K562 (cell line): Measurements from ENCODE around the gene NFIB. TPM values are rescaled to one million over a fixed set of nuclear protein-coding genes. Genes with fewer than 3 reads are reported as not detected.

Experiments used
- ATAC-seq: fragments of 200-7000 bp; cut with Tn5 transposase; 3 replicates; pipeline ENCODE4 v1.9.1; 2020; ENCODE audit warnings: moderate library complexity
- BruUV-seq: library from RNA; stranded (reverse); fragments of 400-500 nt; replicated peaks from 2 replicates; lab custom pipeline; 2021; lab: Mats Ljungman, UMichigan
- CTCF ChIA-PET: fragments of 300-600 bp; formaldehyde crosslinking; extraction: SDS; loops from one replicate; lab custom pipeline; 2021; ENCODE audit warnings: low intra/inter-chr PET ratio; lab: Yijun Ruan, JAX
- POLR2A ChIA-PET: fragments of 300-600, 350-650 bp; sonication (Branson Sonifier 250); formaldehyde crosslinking; extraction: SDS; loops from one replicate; lab custom pipeline; 2021; ENCODE audit warnings: antibody characterized with exemption, inconsistent platforms; lab: Yijun Ruan, JAX
- DNase-seq, 4 experiments: peaks; one replicate each; pipeline versions ENCODE4 v3.0.0 to v3.0.0-alpha.2; 2011 to 2018; ENCODE audit warnings: low spot score in 3 of 4, mixed read lengths in 3 of 4; ENCODE audit errors: extremely low read depth in 1 of 4
- FAIRE-seq: peaks from 2 replicates; lab custom pipeline; 2011; peaks lifted over from hg19 to GRCh38; lab: Jason Lieb, UNC
- H2AFZ ChIP-seq: 2 replicates; pipeline ENCODE4 v1.6.0; 2011; ENCODE audit warnings: low read depth, low read length, control low read depth, inconsistent platforms
- H3K27ac ChIP-seq: fragments of 200-600 bp; 3 replicates; pipeline ENCODE4 v1.8.0; 2011; ENCODE audit warnings: low read depth, mild to moderate bottlenecking, control low read depth, inconsistent platforms, low read length, moderate library complexity, mixed read lengths; ENCODE audit errors: extremely low read depth
- H3K27me3 ChIP-seq, 2 experiments: fragments of 300-600 bp in 1 of 2; 2 replicates in 1 of 2; 3 replicates in 1 of 2; pipeline versions ENCODE4 v1.6.0 to v1.8.0; 2011; ENCODE audit warnings: inconsistent platforms in 2 of 2, low read length in 2 of 2, mild to moderate bottlenecking in 1 of 2, mixed read lengths in 1 of 2, moderate library complexity in 1 of 2; ENCODE audit not compliant: control insufficient read depth in 2 of 2, insufficient read depth in 2 of 2
- H3K36me3 ChIP-seq: fragments of 300-600 bp; 3 replicates; pipeline ENCODE4 v1.8.0; 2011; ENCODE audit warnings: mild to moderate bottlenecking, low read length, inconsistent platforms; ENCODE audit not compliant: control insufficient read depth, insufficient read depth
- H3K4me1 ChIP-seq, 2 experiments: fragments of 200-600 bp in 1 of 2; replicated peaks in 1 of 2; 2 replicates in 1 of 2; 3 replicates in 1 of 2; pipeline versions ENCODE4 v1.5.1 to v1.8.0; 2011; ENCODE audit warnings: inconsistent platforms in 2 of 2, low read length in 2 of 2, mild to moderate bottlenecking in 1 of 2, mixed read lengths in 1 of 2, moderate library complexity in 1 of 2; ENCODE audit not compliant: control insufficient read depth in 2 of 2, insufficient read depth in 2 of 2
- H3K4me2 ChIP-seq: 2 replicates; pipeline ENCODE4 v1.6.1; 2011; ENCODE audit warnings: low read length, control low read depth, inconsistent platforms, mixed read lengths; ENCODE audit not compliant: insufficient read depth
- H3K4me3 ChIP-seq: fragments of 200-600 bp; sonication (generic), shearing (Covaris generic); 2 replicates; pipeline ENCODE4 v1.5.1; 2016; ENCODE audit warnings: control low read depth, inconsistent platforms
- H3K79me2 ChIP-seq: fragments of 200-600 bp; 3 replicates; pipeline ENCODE4 v1.8.0; 2011; ENCODE audit warnings: low read length, inconsistent platforms; ENCODE audit not compliant: control insufficient read depth, insufficient read depth
- H3K9ac ChIP-seq, 2 experiments: 2 replicates each; pipeline versions ENCODE4 v1.6.0 to v1.6.1; 2011; ENCODE audit warnings: low read depth in 2 of 2, low read length in 2 of 2, control low read depth in 1 of 2, inconsistent platforms in 1 of 2, mild to moderate bottlenecking in 1 of 2, mixed read lengths in 1 of 2; ENCODE audit not compliant: insufficient read depth in 1 of 2
- H3K9me1 ChIP-seq: one replicate; pipeline ENCODE4 v1.6.0; 2011; ENCODE audit warnings: inconsistent platforms, mild to moderate bottlenecking, low read length, moderate library complexity; ENCODE audit not compliant: control insufficient read depth, insufficient read depth
- H3K9me3 ChIP-seq: replicated peaks from 2 replicates; pipeline ENCODE4 v1.5.1; 2011; ENCODE audit warnings: low read depth, low read length, inconsistent platforms; ENCODE audit not compliant: control insufficient read depth, insufficient read depth
- H4K20me1 ChIP-seq: replicated peaks from 2 replicates; pipeline ENCODE4 v1.6.1; 2011; ENCODE audit warnings: low read length, inconsistent platforms, mixed read lengths; ENCODE audit not compliant: control insufficient read depth, insufficient read depth
- ATF7 ChIP-seq: fragments of 450-650 bp; IDR thresholded peaks from 2 replicates; pipeline ENCODE4 v1.7.1; 2014; ENCODE audit warnings: mild to moderate bottlenecking, moderate library complexity
- RFX1 ChIP-seq: fragments of 450-650 bp; IDR thresholded peaks from 2 replicates; pipeline ENCODE4 v1.6.1; 2016; ENCODE audit warnings: mild to moderate bottlenecking, moderate library complexity
- SMAD4 ChIP-seq: fragments of 250-450 bp; sonication (Bioruptor Pico); conservative IDR thresholded peaks from 2 replicates; pipeline ENCODE4 v1.8.0; 2021; ENCODE audit warnings: inconsistent platforms, mild to moderate bottlenecking, moderate library complexity
- WGBS: fragments of 100-300 bp; shearing (Covaris generic); methylation state at CpG from one replicate; pipeline ENCODE4 v1.1.6; 2016; ENCODE audit warnings: low coverage, mixed read lengths; ENCODE audit not compliant: insufficient coverage; ENCODE audit errors: missing lambda C conversion rate; 5-methylcytosine and 5-hydroxymethylcytosine counted together
- in situ Hi-C: fragments of 300-500 bp; cut with MboI; formaldehyde crosslinking; loops from 4 replicates; pipeline ENCODE4 v1.15.0; 2018; ENCODE audit warnings: inconsistent platforms, mixed read lengths
- intact Hi-C: fragments of 100-400 bp; cut with micrococcal nuclease; formaldehyde crosslinking; loops from 2 replicates; pipeline ENCODE4 v1.14.2; 2022
- polyA plus RNA-seq, 8 experiments: library from polyadenylated mRNA; depleted of rRNA in 4 of 8; stranded (reverse) in 5 of 8; unstranded in 3 of 8; fragments of >200 nt; fragmentation: Nextera tagmentation in 2 of 8; fragmentation: Illumina TruSeq in 1 of 8; extraction: Ambion mirVana in 2 of 8; extraction: Trizol in 1 of 8; gene quantifications; 2 replicates each; pipeline versions ENCODE4 v1.2.1 to v1.2.3, GENCODE V29; 2011 to 2014; ENCODE audit warnings: inconsistent platforms in 1 of 8, missing spikeins in 1 of 8
- total RNA-seq, 7 experiments: library from RNA; depleted of rRNA in 6 of 7; stranded (reverse); fragments of >200 nt in 6 of 7; fragmentation: Illumina TruSeq in 2 of 7; extraction: Trizol in 2 of 7; gene quantifications; 2 replicates each; pipeline versions ENCODE4 v1.2.1 to v1.2.3, GENCODE V29; 2011 to 2021; ENCODE audit warnings: low replicate concordance in 1 of 7
- TF ChIP-seq, protein P1 (sequence below), 2 experiments: IDR thresholded peaks; 2 replicates each; pipeline ENCODE4 v1.6.1; 2011; ENCODE audit warnings: borderline replicate concordance in 1 of 2, control low read depth in 1 of 2, low read depth in 1 of 2, low read length in 1 of 2, mild to moderate bottlenecking in 1 of 2, mixed read lengths in 1 of 2, moderate library complexity in 1 of 2; ENCODE audit not compliant: insufficient read depth in 1 of 2, insufficient read length in 1 of 2, poor library complexity in 1 of 2, severe bottlenecking in 1 of 2; ENCODE audit errors: extremely low read depth in 1 of 2
- TF ChIP-seq, protein P2 (sequence below): fragments of 450-650 bp; IDR thresholded peaks from 2 replicates; pipeline ENCODE4 v1.6.1; 2017; ENCODE audit warnings: antibody characterized with exemption, mild to moderate bottlenecking
- TF ChIP-seq, protein P3 (sequence below): fragments of 200-800 bp; sonication (Bioruptor generic); IDR thresholded peaks from 2 replicates; pipeline ENCODE4 v1.6.1; 2017; ENCODE audit warnings: missing genetic modification characterization, missing compliant biosample characterization

The NFIB gene
- total and polyA plus RNA-seq, 9 of the 15 experiments (the other 6 are each of a cell fraction or from before 2014, with no cell fraction given), result 1.2 to 3.3 (median 1.9) TPM

DNA sequence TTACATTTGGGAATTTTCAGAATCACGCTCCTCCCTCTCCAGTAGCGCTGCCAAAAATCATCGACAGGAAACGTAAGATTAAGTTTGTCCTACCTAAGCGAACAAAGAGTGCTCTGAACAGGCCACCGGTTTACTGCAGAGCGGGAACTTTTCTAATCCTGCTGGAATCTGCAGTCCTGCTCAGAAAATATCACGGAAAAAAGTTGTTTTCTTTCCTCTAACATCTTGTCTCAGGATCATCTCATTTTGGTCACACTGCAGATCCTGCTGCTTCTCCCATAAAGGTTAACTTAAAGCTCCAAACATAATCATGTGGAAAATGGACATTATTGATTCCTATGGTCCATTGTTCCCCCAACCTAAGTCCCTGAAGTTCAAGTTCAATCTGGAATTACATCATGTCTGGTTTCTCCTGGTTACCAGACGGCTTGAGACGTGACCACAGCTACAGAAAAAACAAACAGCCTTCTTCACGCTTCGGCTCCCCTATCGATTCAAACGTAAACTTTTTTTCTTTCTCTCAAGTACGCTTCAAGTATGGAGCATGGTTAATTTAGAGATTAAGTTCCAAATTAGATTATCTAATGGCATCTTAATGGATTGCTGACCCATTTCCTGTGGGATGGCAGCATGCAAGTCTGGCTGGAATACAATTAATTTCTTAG is 217.6 kb downstream of the NFIB start:
- Histone ChIP-seq H3K27ac (no peak overlapping the region), H3K27me3 (no peaks in the 10 kb centered on the region), H3K36me3 (no peaks in the 10 kb centered on the region), H3K4me1 (no peaks in the 10 kb centered on the region), H3K9ac (no peak overlapping the region), H3K4me3 (no peak overlapping the region), H3K9me3 (no peaks in the 10 kb centered on the region), H3K9me1 (no peaks in the 10 kb centered on the region), H4K20me1 (no peaks in the 10 kb centered on the region), H3K79me2 (no peaks in the 10 kb centered on the region), H3K4me2 (no peak overlapping the region), H2AFZ (peak overlapping the region; percentile 26)
- intact Hi-C loops, result no loop called here
- DNase-seq (no peak), FAIRE-seq (no peak), ATAC-seq (no peak)
- TF ChIP-seq SMAD4 (CRISPR knock-in tag) (peak; percentile 63; the same call in 1 of the 2 replicates), ATF7 (0 out of 2 replicates have a peak, but pooled peaks have one; percentile 14), RFX1 (peak; percentile 26; the same call in 1 of the 2 replicates)
- TF ChIP-seq, protein P1, sequence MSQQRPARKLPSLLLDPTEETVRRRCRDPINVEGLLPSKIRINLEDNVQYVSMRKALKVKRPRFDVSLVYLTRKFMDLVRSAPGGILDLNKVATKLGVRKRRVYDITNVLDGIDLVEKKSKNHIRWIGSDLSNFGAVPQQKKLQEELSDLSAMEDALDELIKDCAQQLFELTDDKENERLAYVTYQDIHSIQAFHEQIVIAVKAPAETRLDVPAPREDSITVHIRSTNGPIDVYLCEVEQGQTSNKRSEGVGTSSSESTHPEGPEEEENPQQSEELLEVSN (IDR thresholded peaks at IDR 0.05; ENCODE audit: borderline replicate concordance in 1 of 2, extremely low read depth in 1 of 2, insufficient read depth in 1 of 2, insufficient read length in 1 of 2, low read depth in 1 of 2, low read length in 1 of 2, poor library complexity in 1 of 2, severe bottlenecking in 1 of 2), result no peak
- TF ChIP-seq, protein P2, sequence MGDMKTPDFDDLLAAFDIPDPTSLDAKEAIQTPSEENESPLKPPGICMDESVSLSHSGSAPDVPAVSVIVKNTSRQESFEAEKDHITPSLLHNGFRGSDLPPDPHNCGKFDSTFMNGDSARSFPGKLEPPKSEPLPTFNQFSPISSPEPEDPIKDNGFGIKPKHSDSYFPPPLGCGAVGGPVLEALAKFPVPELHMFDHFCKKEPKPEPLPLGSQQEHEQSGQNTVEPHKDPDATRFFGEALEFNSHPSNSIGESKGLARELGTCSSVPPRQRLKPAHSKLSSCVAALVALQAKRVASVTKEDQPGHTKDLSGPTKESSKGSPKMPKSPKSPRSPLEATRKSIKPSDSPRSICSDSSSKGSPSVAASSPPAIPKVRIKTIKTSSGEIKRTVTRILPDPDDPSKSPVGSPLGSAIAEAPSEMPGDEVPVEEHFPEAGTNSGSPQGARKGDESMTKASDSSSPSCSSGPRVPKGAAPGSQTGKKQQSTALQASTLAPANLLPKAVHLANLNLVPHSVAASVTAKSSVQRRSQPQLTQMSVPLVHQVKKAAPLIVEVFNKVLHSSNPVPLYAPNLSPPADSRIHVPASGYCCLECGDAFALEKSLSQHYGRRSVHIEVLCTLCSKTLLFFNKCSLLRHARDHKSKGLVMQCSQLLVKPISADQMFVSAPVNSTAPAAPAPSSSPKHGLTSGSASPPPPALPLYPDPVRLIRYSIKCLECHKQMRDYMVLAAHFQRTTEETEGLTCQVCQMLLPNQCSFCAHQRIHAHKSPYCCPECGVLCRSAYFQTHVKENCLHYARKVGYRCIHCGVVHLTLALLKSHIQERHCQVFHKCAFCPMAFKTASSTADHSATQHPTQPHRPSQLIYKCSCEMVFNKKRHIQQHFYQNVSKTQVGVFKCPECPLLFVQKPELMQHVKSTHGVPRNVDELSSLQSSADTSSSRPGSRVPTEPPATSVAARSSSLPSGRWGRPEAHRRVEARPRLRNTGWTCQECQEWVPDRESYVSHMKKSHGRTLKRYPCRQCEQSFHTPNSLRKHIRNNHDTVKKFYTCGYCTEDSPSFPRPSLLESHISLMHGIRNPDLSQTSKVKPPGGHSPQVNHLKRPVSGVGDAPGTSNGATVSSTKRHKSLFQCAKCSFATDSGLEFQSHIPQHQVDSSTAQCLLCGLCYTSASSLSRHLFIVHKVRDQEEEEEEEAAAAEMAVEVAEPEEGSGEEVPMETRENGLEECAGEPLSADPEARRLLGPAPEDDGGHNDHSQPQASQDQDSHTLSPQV, result no peak
- TF ChIP-seq, protein P3, sequence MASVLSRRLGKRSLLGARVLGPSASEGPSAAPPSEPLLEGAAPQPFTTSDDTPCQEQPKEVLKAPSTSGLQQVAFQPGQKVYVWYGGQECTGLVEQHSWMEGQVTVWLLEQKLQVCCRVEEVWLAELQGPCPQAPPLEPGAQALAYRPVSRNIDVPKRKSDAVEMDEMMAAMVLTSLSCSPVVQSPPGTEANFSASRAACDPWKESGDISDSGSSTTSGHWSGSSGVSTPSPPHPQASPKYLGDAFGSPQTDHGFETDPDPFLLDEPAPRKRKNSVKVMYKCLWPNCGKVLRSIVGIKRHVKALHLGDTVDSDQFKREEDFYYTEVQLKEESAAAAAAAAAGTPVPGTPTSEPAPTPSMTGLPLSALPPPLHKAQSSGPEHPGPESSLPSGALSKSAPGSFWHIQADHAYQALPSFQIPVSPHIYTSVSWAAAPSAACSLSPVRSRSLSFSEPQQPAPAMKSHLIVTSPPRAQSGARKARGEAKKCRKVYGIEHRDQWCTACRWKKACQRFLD, result no peak
- POLR2A ChIA-PET, result no interaction called here
- WGBS, result 19% methylated on average over 15 of the region's 15 CpGs
- in situ Hi-C loops, result no loop called here
- BruUV-seq, result no TSS peak
- CTCF ChIA-PET, result no interaction called here
